CD1c-positive myeloid dendritic cell (primary cell): ENCODE results near the gene FXR1.
"Not testable (repeated sequence)": the region's sequence is repeated elsewhere in the genome, so short reads cannot be mapped to it uniquely, and the experiment has no call there.

Experiments
- DNase-seq: peaks from one replicate; pipeline ENCODE4 v3.0.0-alpha.2; 2016; ENCODE audit errors: extremely low spot score

Gene FXR1

DNA sequence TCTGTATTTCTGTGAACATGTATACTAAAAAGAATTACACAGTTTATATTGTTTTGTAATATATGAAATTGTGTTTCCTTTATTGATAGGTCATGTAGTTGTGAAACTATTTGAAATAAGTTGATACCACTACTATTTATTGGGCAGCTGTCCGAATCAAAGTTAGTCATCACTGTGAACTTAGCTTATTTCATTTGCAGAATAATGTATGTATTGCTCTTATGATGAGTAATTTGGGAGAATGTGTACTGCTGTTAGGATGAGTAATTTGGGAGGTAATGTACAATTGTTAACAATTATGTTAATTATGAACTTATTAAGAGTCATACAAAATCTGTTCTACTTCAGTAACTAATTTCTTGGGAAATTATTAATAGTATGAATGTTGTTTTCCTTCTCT lies 22.2 kb downstream of the FXR1 start:
- DNase-seq = no peak

DNA sequence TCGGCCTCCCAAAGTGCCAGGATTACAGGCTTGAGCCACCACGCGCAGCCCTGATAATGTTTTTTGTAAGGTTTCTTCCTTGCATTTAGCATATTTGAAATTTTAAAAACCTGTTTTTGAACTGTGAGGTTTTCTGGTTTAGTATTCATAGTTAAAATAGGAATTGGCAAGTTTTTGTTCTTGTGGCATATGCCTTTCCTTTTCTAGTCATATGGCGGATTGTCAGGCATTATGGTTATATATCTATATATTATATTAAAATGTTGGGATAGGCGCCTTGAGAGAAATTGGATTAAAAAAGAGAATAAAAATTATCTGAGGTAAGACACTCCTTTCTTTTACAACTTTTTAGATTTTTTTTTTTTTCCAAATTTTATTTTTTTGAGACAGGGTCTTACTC lies 28.4 kb downstream of the FXR1 start:
- no peak for DNase-seq

DNA sequence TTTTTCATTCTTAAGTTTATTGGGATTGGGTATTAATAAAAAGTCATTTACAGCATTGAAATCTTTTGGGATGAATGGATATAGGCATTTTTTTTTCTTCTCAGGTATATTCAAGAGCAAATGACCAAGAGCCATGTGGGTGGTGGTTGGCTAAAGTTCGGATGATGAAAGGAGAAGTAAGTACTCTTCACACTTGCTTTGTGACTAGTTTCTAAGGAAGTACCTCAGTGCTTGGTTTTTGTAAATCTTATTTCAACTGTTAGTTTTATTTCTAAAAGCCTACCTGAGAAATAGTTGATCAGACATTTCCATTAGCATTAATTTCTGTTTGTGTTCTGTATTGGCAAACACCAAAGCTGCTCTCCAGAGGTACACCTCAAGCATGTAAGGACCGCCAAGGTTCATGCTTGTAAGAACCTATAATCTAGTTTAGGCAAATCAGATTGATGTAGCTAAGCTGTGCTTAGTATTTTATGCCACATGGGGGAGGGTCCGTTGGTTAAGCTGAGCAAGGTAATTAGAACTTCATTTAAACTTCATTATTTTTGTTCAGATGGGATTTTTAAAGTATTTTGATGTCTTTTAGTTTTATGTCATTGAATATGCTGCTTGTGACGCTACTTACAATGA lies 35.4 kb downstream of the FXR1 start:
- DNase-seq = peak; percentile 5

DNA sequence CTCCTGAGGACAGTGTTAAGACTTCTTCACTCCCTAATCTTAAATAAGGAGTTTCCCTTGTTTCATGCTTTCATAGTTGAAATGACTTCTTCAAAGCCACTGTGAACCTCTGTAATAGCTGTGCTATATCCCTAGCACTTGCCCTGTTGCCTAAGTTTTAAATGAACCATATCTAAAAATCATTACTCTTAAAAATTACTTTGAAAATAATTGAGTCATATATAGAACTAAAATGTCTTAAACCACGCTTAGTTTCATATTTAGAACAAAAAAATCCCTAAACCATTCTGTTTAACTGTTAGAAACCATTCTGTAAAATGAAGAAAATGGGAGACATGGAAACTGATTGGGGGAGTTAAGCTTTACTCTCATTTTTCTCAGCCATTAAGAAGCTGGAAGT lies 47.2 kb downstream of the FXR1 start:
- no peak for DNase-seq

DNA sequence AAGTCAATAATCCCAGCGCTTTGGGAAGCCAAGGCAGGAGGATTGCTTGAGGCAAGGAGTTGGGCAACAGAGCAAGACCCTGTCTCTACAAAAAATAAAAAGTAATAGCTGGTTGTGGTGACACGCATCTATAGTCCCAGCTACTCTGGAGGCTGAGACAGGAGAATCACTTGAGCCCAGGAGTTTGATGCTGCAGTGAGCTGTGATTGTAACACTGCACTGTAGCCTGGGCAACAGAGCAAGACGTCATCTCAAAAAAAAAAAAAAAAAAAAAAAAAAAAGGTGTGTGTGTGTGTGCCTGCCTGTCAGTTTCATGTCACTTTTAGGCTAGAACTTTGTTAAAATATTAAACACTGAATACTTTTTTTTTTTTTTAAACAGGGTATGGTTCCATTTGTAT lies 48.6 kb downstream of the FXR1 start:
- DNase-seq = no peak

DNA sequence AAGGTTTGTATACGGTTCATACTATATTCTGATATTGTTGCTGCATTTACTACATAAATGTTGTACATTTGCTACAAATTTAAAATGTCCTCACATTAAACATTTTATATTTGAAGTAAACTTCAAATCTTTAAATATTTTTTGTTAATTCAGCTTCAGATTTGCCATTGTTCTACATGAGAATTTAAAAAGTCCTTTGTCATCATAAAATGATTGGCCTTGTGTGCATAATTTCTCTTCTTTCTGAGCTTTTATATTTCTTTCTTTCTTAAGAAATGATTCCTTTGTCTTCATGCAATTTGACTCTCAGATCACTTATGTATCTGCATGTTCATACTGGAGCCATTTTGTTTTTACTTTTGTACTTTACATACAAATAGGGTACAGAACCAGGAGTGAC lies 49.1 kb downstream of the FXR1 start:
- DNase-seq = no peak

DNA sequence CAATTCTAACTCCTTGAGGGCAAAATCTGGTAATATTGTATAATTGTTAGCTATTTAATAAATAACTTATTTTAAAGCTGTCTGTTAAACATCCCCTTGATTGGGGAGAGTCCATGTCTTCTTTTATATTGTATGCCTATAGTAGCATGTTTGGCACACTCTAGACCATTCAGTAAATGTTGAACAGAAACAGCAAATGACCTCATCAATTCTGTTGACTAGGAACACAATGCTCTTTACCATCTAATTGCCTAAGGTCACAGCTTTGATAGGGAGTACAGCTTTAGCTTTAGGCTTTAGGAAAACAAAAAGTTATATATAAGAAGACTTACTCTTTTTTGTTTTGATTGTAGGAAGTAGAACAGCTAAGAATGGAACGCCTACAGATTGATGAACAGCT lies 50.1 kb downstream of the FXR1 start:
- no peak for DNase-seq

DNA sequence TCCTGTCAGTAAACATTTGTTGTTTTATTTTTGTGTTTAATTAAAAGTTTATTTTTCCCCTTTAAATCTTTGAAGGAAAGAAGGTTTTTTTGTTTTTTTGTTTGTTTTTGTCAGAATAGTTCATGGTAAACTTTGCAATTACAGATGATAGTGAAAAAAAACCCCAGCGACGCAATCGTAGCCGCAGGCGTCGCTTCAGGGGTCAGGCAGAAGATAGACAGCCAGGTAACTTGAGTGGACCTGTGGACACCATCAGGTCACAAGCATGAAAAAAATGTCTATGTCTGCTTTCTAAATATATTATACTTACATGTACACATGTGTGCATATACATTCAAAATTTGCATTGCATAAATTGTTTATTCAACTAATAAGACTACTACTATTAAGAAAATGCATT lies 58.5 kb downstream of the FXR1 start:
- DNase-seq = no peak

DNA sequence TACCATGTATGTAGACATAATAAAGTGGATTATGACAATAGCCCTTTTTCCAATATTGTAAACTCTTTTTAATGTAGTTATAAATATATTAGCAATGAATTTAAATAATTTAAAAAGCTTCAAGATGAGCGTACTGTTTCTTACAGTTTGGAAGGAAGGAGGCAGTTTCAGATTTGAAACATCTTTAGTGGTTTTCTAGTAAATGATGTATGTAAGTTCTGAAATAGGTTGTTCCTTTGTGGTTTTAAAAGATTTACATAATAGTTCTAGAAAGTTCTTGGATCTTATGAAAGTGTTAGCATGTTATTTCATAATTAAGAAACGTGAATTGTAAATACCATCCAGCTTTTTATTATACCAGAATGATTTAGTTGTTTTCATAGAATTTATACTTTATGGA lies 61.1 kb downstream of the FXR1 start:
- DNase-seq = no peak

DNA sequence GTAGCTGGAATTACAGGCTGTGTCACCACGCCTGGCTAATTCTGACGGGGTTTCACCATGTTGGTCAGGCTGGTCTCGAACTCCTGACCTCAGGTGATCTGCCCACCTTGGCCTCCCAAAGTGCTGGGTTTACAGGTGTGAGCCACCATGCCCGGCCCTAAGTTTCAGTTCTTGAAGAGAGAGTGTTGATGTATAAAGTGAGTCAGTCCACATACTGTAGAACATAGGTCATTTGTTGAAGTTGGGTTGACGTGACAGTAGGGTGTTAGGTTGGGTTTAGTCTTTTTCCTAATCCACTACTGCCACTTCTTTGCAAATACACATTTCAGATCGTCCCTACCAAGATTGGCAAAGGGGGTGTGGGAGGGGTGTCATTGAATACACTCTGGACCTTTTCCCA lies 61.8 kb downstream of the FXR1 start:
- no peak for DNase-seq

DNA sequence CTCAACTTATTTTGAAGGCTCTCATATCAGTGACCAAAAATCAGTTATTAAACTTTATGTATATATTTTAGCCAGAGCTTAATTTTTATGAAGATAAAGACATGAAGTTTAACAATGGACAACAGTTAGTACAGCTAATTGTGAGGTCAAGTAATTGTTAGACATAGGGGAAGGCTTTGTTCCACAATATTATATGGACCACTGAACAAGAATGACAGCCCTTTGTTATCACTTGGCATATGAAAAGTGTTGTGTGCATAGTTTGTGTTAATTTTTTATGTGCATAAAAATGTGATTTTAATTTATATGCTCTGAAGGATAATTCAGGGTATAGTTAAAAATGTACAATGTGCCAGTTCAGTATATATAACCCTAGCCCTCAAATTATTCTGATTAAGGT lies 65.0 kb downstream of the FXR1 start:
- no peak for DNase-seq

DNA sequence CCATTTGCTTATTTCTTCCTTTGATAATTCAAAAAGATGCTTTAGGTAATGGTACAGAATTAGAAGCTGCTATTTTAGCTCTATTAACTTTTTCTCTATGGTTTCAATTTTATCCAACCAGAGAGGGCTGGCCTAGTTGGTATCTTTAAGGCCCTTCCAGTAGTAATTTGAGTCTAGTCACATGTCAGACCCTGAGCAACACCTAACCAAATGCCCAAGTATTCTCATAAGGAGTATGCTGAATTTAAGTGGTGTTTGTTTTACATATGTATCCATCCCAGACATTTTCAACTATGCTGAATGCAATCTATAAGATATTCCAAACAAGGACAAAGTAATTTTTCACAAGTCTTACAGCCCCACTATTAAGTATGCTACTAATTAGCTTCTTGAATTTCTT lies 67.5 kb downstream of the FXR1 start:
- no peak for DNase-seq

DNA sequence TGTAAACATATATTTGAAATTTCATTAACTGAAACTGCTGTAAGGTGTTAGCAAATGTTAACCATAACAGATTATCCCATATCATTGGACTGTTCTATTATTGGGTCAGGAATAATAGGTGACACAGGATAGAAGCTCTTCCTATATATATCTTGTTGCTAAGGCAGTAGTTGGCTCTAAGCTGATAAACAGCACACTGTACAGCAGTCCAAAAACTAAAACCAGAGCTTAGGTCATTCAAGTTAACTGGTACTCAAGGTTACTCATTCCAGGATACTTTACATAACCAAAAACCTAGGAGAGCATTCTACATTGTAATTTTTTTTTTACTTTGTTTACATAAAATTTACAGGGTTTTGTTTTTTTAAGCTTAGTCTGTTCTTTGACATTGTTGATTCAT lies 68.1 kb downstream of the FXR1 start:
- DNase-seq = no peak

DNA sequence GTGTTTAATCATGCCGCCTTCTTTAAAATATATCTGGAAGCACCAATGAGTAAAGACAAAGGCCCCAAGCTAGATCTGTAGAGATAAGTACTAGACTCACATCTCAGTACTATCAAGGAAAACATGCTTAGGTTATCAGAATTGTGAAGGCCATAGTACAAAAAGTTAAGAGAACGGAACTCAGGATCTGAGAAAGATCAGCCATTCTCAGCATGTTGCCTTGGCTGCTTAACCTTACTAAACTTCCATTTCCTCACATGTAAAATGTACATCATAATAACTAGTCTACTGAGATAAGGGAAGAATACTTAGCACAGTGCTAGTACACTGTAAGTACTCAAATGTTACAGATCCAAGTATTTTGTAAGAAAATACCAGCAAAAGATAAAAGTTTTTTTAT lies 69.4 kb downstream of the FXR1 start:
- DNase-seq = no peak

DNA sequence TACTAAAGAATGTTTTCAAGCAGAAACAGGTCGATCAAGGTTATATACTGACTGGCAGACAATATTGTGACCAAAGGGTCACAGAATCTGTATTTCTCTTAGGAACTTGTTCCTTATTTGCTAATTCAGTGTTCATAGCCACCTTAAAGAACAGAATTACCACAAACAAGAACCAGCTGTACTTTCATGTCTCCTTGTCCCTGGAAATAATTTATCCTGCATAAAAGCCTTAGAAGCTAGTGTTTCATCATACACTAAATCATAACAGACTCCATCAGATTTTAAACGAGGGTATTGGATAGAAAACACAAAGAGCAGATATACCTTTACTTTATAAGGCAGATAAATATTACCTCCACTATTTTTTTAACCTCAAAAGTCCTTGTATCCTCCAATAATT lies 70.7 kb downstream of the FXR1 start:
- DNase-seq = no peak

DNA sequence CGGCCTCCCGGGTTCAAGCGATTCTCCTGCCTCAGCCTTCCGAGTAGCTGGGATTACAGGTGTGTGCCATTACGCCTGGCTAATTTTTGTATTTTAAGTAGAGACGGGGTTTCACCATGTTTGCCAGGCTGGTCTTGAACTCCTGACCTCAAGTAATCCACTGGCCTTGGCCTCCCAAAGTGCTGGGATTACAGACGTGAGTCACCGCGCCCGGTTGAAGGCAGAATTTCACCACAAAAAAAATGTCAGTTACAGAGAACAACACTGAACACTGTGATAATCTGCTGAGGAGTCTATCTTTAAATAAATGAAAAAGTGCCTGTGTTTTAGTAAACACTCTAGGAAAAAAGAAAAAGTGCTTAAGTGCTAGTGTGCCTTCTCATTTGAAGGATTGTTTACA lies 73.9 kb downstream of the FXR1 start:
- DNase-seq = not testable (repeated sequence)

DNA sequence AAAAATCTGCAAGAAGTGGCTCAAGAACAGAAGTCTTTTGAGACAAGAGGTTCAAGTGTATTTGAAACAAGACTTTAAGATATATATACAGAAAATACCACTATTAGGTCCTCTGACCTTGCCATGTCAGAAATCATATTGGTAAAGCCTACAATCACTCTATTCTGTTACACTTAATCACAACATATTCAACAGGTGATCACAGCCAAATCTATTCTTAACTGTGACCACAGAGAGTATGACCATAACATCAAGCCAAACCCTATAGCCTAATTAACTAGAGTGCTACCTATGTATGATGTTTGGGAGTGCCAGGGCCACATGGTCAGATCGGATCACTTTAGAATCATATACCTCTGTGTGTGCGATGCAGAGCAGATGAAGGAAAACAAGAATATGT lies 74.9 kb downstream of the FXR1 start:
- DNase-seq = no peak

DNA sequence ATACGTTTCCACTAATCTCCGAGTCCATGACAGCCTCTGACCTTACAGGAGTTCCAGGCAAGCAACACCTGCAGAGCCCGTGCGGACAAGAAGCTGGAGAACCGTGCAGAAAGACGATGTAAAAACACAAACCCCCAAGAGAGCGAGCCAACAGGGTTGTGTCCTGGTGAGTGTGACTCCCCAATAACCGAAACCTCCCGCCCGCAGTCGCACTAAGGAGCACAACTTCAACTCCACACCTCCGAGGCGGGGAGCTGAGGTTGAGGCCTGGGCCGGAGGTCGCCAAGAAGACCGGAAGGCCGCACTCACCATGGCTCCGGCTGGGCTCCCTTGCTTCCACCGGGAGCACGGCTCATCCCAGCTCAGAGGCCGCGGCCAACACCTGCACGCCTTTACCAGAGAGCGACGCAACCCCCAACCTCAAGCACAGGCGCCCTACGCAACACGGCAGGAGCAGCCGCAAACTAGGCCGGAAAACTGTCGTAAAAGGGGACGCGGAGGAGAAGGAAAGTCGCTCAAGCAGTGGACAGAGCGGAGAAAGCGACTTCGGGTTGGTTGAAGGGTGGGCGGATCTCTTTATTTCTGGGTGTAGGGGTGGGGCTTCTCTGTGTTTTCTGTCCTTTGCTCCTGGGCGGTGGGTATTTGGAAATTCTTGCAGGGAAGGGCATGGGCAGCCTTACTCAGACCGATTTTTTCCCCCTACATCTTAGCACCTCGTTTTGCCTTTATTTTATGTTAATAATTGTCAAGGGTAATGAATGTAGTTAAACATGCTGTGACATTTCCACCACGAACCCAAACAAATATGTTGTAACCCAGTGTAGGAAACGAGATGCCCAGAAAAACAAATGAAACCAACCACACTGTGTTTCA lies 77.1 kb downstream of the FXR1 start, which contains the start of gene DNAJC19:
Gene DNAJC19 (minus strand): TSS at position 446 of the 873 bp plus-strand sequence. CDS start 134 bp downstream, at position 312.
- peak; percentile 97 for DNase-seq

DNA sequence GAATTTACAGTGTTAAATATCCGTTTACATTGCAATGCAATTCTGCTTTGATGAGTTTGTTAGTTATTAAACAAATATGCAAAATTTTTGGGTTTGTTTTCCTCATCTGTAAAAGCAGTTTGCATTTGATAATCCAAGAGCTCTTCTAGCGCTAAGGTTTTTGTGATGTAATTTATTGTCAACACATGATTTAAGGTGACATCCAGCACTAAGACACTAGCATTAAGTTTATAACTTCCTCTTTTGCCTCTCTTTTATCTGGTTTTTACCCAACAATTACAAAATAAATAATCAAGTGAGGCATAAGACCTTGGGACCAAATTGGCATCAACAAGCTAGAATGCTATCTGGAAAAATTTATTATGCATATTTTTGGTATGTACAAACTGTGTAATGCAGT lies 78.0 kb downstream of the FXR1 start:
- no peak for DNase-seq

DNA sequence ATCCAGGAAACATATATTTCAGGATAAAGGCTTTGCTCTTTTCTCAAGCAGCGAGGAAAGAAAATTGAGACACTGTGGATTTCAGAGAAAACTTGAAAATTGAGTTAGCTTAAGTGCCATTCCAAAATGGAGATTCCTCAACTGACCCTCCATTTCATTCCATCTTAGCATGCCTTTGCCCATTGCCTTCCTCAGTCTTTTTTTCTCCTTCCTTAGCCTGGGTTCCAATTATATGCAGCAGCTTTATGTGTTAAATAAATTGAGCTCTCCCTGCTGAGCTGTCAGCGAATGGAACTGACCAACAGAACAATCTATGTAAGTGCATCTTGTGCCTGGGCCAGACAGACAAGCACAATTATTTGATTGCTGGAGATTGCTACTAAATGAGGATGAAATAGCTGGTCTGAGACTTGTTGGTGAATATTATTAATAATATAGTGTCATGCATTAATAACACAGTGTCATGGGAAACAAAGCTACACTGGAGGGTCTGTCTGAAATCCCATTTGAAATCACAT lies 84.0 kb downstream of the FXR1 start:
- no peak for DNase-seq

DNA sequence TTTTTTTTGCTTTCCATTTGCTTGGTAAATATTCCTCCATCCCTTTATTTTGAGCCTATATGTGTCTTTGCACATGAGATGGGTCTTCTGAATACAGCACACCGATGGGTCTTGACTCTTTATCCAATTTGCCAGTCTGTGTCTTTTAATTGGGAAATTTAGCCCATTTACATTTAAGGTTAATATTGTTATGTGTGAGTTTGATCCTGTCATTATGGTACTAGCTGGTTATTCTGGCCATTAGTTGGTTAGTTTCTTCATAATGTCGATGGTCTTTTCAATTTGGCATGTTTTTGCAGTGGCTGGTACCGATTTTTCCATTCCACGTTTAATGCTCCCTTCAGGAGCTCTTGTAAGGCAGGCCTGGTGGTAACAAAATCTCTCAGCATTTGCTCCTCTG lies 89.9 kb downstream of the FXR1 start:
- DNase-seq = not testable (repeated sequence)

DNA sequence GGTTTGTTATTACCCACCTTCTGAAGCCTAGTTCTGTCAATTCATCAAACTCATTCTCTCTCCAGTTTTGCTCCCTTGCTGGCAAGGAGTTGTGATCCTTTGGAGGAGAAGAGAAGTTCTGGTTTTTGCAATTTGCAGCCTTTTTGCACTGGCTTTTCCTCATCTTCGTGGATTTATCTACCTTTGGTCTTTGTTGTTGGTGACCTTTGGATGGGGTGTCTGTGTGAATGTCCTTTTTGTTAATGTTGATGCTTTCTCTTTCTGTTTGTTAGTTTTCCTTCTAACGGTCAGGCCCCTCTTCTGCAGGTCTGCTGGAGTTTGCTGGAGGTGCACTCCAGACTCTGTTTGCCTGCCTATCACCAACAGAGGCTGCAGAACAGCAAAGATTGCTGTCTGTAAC lies 91.0 kb downstream of the FXR1 start:
- not testable (repeated sequence) for DNase-seq

DNA sequence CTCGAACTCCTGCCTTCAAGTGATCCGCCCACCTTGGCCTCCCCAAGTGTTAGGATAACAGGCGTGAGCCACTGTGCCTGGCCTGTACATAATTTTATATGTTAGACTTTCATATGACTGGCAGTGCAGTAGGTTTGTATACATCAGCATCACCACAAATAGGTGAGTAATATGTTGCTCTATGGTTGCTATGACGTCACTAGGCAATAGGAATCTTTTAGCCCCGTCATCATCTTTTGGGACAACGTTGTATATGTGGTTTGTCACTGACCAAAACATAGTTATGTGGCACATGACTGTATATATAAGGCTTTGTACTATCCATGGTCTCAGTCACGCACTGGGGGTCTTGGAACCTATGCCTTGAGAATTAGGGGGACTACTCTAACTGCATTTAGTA lies 94.1 kb downstream of the FXR1 start:
- no peak for DNase-seq
